Measurements from ENCODE around the gene PQBP1.

DNA sequence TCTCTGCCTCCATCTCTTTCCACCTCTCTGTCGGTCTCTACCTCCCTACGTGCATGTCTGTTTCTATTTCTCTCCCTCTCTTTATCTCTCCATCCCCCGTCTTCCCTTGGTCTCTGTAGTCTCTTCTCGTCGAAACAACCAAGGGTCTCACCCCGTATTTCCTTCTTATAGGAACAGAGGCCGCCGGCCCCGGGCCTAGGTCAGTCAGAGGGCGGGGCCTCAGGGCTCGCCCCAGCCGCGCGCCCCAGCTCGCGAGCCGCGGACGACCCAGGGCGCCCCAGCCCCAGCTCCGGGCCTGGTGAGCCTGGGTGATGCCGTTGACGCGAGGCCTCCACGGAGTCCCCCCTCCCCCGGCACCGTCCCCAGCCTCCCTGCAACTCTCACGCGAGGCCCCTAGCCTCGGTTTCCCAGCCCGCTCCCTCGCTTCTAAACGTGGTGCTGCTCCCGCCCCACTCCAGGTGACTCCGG lies 6.8 kb upstream of the PQBP1 start:
- TF ChIP-seq, protein P1, sequence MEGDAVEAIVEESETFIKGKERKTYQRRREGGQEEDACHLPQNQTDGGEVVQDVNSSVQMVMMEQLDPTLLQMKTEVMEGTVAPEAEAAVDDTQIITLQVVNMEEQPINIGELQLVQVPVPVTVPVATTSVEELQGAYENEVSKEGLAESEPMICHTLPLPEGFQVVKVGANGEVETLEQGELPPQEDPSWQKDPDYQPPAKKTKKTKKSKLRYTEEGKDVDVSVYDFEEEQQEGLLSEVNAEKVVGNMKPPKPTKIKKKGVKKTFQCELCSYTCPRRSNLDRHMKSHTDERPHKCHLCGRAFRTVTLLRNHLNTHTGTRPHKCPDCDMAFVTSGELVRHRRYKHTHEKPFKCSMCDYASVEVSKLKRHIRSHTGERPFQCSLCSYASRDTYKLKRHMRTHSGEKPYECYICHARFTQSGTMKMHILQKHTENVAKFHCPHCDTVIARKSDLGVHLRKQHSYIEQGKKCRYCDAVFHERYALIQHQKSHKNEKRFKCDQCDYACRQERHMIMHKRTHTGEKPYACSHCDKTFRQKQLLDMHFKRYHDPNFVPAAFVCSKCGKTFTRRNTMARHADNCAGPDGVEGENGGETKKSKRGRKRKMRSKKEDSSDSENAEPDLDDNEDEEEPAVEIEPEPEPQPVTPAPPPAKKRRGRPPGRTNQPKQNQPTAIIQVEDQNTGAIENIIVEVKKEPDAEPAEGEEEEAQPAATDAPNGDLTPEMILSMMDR (optimal IDR thresholded peaks at IDR 0.05 in 1 of 3, IDR thresholded peaks at IDR 0.05 in 1 of 3, conservative IDR thresholded peaks at IDR 0.05 in 1 of 3; ENCODE audit: extremely low read depth in 1 of 3, insufficient read depth in 2 of 3, low read length in 3 of 3) = no peak
- no peak for TF ChIP-seq EZH2 (IDR thresholded peaks at IDR 0.05; ENCODE audit: low read length)

Measured in keratinocyte (primary cell).